ENCODE results near the gene EIF4G1. TPM values are rescaled to one million over a fixed set of nuclear protein-coding genes. Genes with fewer than 3 reads are reported as not detected.

Gene EIF4G1
- total RNA-seq, 1 donor: 288 TPM

DNA sequence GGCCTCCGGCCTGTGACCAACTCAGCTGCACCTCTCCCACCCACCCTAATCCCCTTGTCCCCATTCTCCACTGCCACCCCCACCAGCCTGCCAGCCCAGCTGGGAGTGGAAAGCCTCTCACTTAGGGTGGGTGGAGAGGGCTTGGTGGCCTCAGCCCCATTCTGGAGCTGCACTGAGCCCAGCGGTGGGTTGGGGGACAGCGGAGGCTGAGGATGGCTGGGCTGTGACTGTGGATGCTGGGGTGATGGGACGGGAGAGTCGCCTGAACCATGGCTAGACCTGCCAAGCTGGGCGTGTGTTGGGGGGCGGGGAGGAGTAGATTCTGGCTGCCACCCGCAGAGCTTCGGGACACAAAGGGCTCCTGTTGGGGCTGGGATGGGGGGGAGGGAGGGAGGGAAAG lies 45.2 kb downstream of the EIF4G1 start:
- TF ChIP-seq CTCF (IDR thresholded peaks at IDR 0.05; ENCODE audit: insufficient read depth, low read depth, low read length): no peak
- DNase-seq (ENCODE audit: low read depth): no peak
- H3K4me3 ChIP-seq (ENCODE audit: low read depth, low read length): no peak overlapping the region

DNA sequence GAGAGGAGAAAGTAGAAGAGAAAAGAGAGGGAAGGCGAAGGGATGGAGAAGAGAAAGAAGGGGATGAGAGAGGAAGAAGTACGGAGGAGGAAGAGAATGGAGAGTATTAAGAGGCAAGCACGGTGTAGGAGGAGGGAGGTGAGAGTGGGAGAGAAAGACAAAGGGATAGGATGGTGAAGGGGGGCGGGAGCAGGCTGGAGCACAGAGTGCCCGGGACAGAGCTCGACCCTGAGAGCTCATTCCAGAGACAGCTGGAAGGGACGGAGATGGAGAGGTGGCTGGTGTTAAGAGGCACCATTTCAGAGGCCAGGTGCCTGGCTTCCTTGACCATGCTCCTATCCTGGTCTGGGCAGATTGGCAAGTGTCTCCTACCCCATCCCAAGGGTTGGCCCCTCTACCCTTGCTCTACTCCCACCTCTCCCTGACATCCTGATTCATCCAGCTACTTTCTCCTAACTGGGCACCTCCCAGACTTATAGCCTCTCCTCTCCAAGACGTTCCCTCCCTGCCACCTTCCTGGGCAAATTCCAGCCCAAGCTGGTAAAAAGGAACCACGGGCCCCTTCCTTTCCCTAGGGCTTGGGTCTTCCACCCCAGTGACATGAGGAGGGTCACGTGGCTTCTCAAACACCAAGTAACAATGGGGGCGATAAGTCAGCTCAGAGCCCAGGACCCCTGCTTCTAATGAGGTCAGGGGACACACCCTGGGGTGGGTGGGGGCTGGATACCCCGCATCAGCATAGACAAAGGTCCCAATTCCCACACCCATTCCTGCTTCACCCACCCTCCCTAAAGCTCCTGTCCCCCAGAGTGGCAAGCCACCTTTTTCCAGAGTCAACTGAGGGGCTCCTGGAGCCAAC lies 45.9 kb downstream of the EIF4G1 start:
- DNase-seq (ENCODE audit: low read depth): no peak
- no peak for TF ChIP-seq CTCF (IDR thresholded peaks at IDR 0.05; ENCODE audit: insufficient read depth, low read depth, low read length)
- H3K4me3 ChIP-seq (ENCODE audit: low read depth, low read length): peak overlapping the region; percentile 84

- no peak for TF ChIP-seq CTCF (IDR thresholded peaks at IDR 0.05; ENCODE audit: insufficient read depth, low read depth, low read length)
- no peak for DNase-seq (ENCODE audit: low read depth)
- peak overlapping the region; percentile 84 for H3K4me3 ChIP-seq (ENCODE audit: low read depth, low read length)
These were observed 46.6 kb downstream of the EIF4G1 start for GRCh38 chr3:184360929-184361531.

DNA sequence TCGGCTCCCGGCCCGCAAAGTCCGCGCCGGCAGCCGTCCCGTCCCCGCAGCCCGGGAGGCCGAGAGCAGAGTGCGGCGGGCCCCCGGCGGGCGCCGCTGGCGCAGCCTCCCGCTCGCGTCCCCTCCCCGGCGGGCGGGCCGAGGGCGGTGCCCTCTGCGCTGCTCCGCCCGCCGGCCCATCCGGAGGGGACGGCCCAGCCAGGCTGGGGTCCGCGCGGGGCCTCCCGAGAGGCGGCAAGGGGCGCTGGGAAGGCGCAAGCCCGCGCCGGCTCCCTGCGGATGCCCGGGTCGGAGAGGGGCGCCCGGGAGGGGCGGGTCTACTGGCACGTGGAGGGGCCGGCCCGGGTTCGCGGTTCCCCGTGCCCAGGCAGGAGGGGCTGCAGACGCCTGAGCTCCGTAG lies 47.1 kb downstream of the EIF4G1 start, which contains the start of the genes CLCN2 and POLR2H:
Gene CLCN2, minus strand, starts transcription at position 74 of the 400 bp plus-strand sequence. CDS start 126 bp downstream, outside the sequence.
Gene POLR2H, plus strand, starts transcription at position 179 of the 400 bp plus-strand sequence. CDS start 1,783 bp downstream, outside the sequence.
- peak; percentile 53 for DNase-seq (ENCODE audit: low read depth)
- no peak for TF ChIP-seq CTCF (IDR thresholded peaks at IDR 0.05; ENCODE audit: insufficient read depth, low read depth, low read length)

GRCh38 chr3:184361932-184362667 lies 47.7 kb downstream of the EIF4G1 start:
- DNase-seq (ENCODE audit: low read depth): peak; percentile 74
- TF ChIP-seq CTCF (IDR thresholded peaks at IDR 0.05; ENCODE audit: insufficient read depth, low read depth, low read length): no peak
- peak overlapping the region; percentile 84 for H3K4me3 ChIP-seq (ENCODE audit: low read depth, low read length)

More for the DNA sequence above, 47.1 kb downstream of the EIF4G1 start, which contains the start of the genes CLCN2 and POLR2H:
- H3K4me3 ChIP-seq (ENCODE audit: low read depth, low read length): peak within 1 kb of the TSS; percentile 84

- TF ChIP-seq CTCF (IDR thresholded peaks at IDR 0.05; ENCODE audit: insufficient read depth, low read depth, low read length): peak; percentile 54
- peak; percentile 98 for DNase-seq (ENCODE audit: low read depth)
- H3K4me3 ChIP-seq (ENCODE audit: low read depth, low read length): peak overlapping the region; percentile 84
These were observed 48.5 kb downstream of the EIF4G1 start for GRCh38 chr3:184362668-184363546.

Data from fibroblast of villous mesenchyme (primary cell).